WTC11 (cell line): ENCODE results near the gene AMBP. TPM values are rescaled to one million over a fixed set of nuclear protein-coding genes. Genes with fewer than 3 reads are reported as not detected.

ENCODE experiments used
- ATAC-seq: fragments of 200-7000 bp; cut with Tn5 transposase; 2 replicates; pipeline ENCODE4 v1.10.0; 2021; ENCODE audit warnings: mild to moderate bottlenecking, moderate library complexity
- CTCF ChIA-PET: fragments of 300-600 bp; sonication (Branson Sonifier 250); formaldehyde crosslinking; loops from one replicate; lab custom pipeline; 2021; ENCODE audit warnings: antibody characterized with exemption; lab: Charles Lee
- POLR2A ChIA-PET: fragments of 350-600 bp; sonication (Branson Sonifier 250); formaldehyde crosslinking; loops from one replicate; lab custom pipeline; 2021; ENCODE audit warnings: antibody characterized with exemption; lab: Charles Lee
- DNase-seq: peaks from one replicate; pipeline ENCODE4 v3.0.0; 2021; ENCODE audit warnings: low spot score
- H3K27ac Mint-ChIP-seq: 2 replicates; pipeline ENCODE4 v1.8.0; 2021; ENCODE audit warnings: mixed read lengths
- H3K27me3 Mint-ChIP-seq: 2 replicates; pipeline ENCODE4 v1.8.0; 2021; ENCODE audit warnings: low read depth, mild to moderate bottlenecking, moderate library complexity, mixed read lengths
- H3K36me3 Mint-ChIP-seq: 2 replicates; pipeline ENCODE4 v1.8.0; 2021; ENCODE audit warnings: mixed read lengths
- H3K4me1 Mint-ChIP-seq: 2 replicates; pipeline ENCODE4 v1.8.0; 2022; ENCODE audit warnings: mixed read lengths
- H3K4me3 Mint-ChIP-seq: 2 replicates; pipeline ENCODE4 v1.8.0; 2021; ENCODE audit warnings: mild to moderate bottlenecking, moderate library complexity, mixed read lengths
- H3K9me3 Mint-ChIP-seq: 2 replicates; pipeline ENCODE4 v1.8.0; 2021; ENCODE audit warnings: mixed read lengths
- ATF1 ChIP-seq: sonication (generic); formaldehyde crosslinking; IDR thresholded peaks from 2 replicates; pipeline ENCODE4 v1.8.1; 2023; ENCODE audit warnings: mild to moderate bottlenecking, moderate library complexity, missing genetic modification reagents
- ATF3 ChIP-seq: sonication (generic); formaldehyde crosslinking; conservative IDR thresholded peaks from 2 replicates; pipeline ENCODE4 v1.8.1; 2022; ENCODE audit warnings: mild to moderate bottlenecking, missing genetic modification reagents
- ATF6 ChIP-seq: sonication (generic); formaldehyde crosslinking; IDR thresholded peaks from 2 replicates; pipeline ENCODE4 v1.8.1; 2023; ENCODE audit warnings: mild to moderate bottlenecking, missing genetic modification reagents
- CDX4 ChIP-seq: fragments of 250-450 bp; sonication (Bioruptor Pico); IDR thresholded peaks from 2 replicates; pipeline ENCODE4 v1.9.0; 2021; ENCODE audit warnings: moderate library complexity, mild to moderate bottlenecking, inconsistent platforms, borderline replicate concordance
- ELF4 ChIP-seq: sonication (generic); formaldehyde crosslinking; IDR thresholded peaks from 2 replicates; pipeline ENCODE4 v1.8.1; 2022; ENCODE audit warnings: low read depth, mild to moderate bottlenecking, moderate library complexity, missing genetic modification reagents
- FOXK1 ChIP-seq: sonication (generic); formaldehyde crosslinking; IDR thresholded peaks from 2 replicates; pipeline ENCODE4 v1.8.0; 2022; ENCODE audit warnings: mild to moderate bottlenecking, moderate library complexity, missing genetic modification reagents
- FOXP1 ChIP-seq: sonication (generic); formaldehyde crosslinking; IDR thresholded peaks from 2 replicates; pipeline ENCODE4 v1.8.0; 2022; ENCODE audit warnings: missing genetic modification reagents, mild to moderate bottlenecking, moderate library complexity, borderline replicate concordance
- GTF2I ChIP-seq: fragments of 250-450 bp; sonication (Bioruptor Pico); conservative IDR thresholded peaks from 2 replicates; pipeline ENCODE4 v1.4.0; 2021; ENCODE audit warnings: mild to moderate bottlenecking
- IRF2 ChIP-seq: sonication (generic); formaldehyde crosslinking; IDR thresholded peaks from 2 replicates; pipeline ENCODE4 v1.8.0; 2022; ENCODE audit warnings: low read depth, missing genetic modification reagents, borderline replicate concordance
- MYBL2 ChIP-seq: sonication (generic); formaldehyde crosslinking; IDR thresholded peaks from 2 replicates; pipeline ENCODE4 v1.8.1; 2023; ENCODE audit warnings: mild to moderate bottlenecking, moderate library complexity, missing genetic modification reagents
- NR2C2 ChIP-seq: sonication (generic); formaldehyde crosslinking; IDR thresholded peaks from 2 replicates; pipeline ENCODE4 v1.8.0; 2022; ENCODE audit warnings: mild to moderate bottlenecking, missing genetic modification reagents
- RORB ChIP-seq: fragments of 250-450 bp; sonication (Bioruptor Pico); IDR thresholded peaks from 2 replicates; pipeline ENCODE4 v1.9.0; 2021; ENCODE audit warnings: mild to moderate bottlenecking
- SOX15 ChIP-seq: fragments of 250-450 bp; sonication (Bioruptor Pico); IDR thresholded peaks from 2 replicates; pipeline ENCODE4 v1.9.0; 2021; ENCODE audit warnings: mild to moderate bottlenecking
- ZMAT4 ChIP-seq: fragments of 250-450 bp; sonication (Bioruptor Pico); IDR thresholded peaks from 2 replicates; pipeline ENCODE4 v1.9.0; 2021; ENCODE audit warnings: mild to moderate bottlenecking
- ZNF121 ChIP-seq: sonication (generic); formaldehyde crosslinking; IDR thresholded peaks from 2 replicates; pipeline ENCODE4 v1.8.0; 2023; ENCODE audit warnings: missing genetic modification reagents
- ZNF396 ChIP-seq: fragments of 250-450 bp; sonication (Bioruptor Pico); IDR thresholded peaks from 2 replicates; pipeline ENCODE4 v1.8.0; 2021; ENCODE audit warnings: mild to moderate bottlenecking, moderate library complexity, borderline replicate concordance
- ZNF423 ChIP-seq: fragments of 250-450 bp; sonication (Bioruptor Pico); IDR thresholded peaks from 2 replicates; pipeline ENCODE4 v2.1.2; 2022; ENCODE audit warnings: mild to moderate bottlenecking, moderate library complexity
- total RNA-seq: library from RNA; stranded (reverse); gene quantifications from 3 replicates; pipeline ENCODE4 v1.2.3, GENCODE V29; 2021
- TF ChIP-seq, protein P1 (sequence below): sonication (generic); formaldehyde crosslinking; IDR thresholded peaks from 2 replicates; pipeline ENCODE4 v1.8.1; 2023; ENCODE audit warnings: mild to moderate bottlenecking, missing genetic modification reagents
- TF ChIP-seq, protein P2 (sequence below): sonication (generic); formaldehyde crosslinking; IDR thresholded peaks from 2 replicates; pipeline ENCODE4 v1.8.1; 2023; ENCODE audit warnings: mild to moderate bottlenecking, missing genetic modification reagents, moderate library complexity
- TF ChIP-seq, protein P3 (sequence below): sonication (generic); formaldehyde crosslinking; IDR thresholded peaks from 2 replicates; pipeline ENCODE4 v1.8.0; 2023; ENCODE audit warnings: missing genetic modification reagents
- TF ChIP-seq, protein P4 (sequence below): sonication (generic); formaldehyde crosslinking; IDR thresholded peaks from 2 replicates; pipeline ENCODE4 v1.8.0; 2022; ENCODE audit warnings: mild to moderate bottlenecking, missing genetic modification reagents

Gene AMBP
- total RNA-seq, 1 experiment from 2014 or later: 3.3 TPM

DNA sequence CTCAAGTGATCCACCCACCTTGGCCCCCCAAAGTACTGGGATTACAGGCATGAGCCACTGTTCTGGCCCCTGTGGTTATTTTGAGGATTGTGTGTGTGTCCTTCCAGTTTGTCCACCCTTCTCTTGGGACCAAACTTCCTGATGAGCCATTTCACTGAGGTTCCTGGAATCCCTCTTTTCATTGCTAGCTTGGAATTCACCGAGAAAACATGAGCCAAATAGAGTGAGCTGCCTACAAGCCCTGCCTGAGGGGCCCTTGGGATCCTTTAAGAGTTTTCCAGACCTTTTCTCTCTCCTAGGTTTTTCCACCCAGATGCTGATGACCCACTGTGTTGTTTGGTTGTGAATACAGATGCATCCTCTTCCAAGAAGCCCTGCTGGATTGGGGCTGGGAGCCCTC is 34.2 kb upstream of the AMBP start (continued):
- TF ChIP-seq, protein P1, sequence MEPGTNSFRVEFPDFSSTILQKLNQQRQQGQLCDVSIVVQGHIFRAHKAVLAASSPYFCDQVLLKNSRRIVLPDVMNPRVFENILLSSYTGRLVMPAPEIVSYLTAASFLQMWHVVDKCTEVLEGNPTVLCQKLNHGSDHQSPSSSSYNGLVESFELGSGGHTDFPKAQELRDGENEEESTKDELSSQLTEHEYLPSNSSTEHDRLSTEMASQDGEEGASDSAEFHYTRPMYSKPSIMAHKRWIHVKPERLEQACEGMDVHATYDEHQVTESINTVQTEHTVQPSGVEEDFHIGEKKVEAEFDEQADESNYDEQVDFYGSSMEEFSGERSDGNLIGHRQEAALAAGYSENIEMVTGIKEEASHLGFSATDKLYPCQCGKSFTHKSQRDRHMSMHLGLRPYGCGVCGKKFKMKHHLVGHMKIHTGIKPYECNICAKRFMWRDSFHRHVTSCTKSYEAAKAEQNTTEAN: no peak
- no peak for TF ChIP-seq ZMAT4
- TF ChIP-seq MYBL2 (CRISPR knock-in tag): no peak
- no peak for TF ChIP-seq RORB
- TF ChIP-seq CDX4 (CRISPR knock-in tag): no peak

DNA sequence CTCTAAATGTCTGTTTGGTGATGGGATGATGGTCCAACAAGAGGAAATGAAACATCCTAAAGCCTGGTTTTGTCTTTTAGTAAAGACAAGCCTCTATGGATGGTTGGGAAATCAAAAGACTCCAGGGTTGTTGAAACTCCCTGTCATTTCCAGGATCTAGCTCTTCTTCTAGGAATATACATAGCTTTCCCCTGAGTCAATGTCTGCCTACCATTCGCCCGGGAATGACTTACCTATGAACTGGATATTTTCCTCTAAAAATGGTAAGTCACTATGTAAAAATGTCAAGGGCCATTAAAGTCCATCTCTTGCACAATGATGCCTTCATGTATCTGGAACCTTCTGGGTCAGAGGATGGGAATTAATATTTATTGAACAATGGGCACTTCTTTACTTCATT is 32.1 kb upstream of the AMBP start:
- CTCF ChIA-PET: interaction anchor here (0.6 to 5.2 kb wide), 5 partner anchors 43 to 179 kb away, joined by 3 to 232 read pairs (median 78); partner anchors contain the start of gene COL27A1

More for the DNA sequence above, 32.1 kb upstream of the AMBP start:
- POLR2A ChIA-PET: no interaction called here
- Mint-ChIP-seq H3K27me3 (peaks cover 75% of the 10 kb centered on the region), H3K4me3 (no peak overlapping the region), H3K27ac (no peak overlapping the region), H3K36me3 (no peaks in the 10 kb centered on the region), H3K9me3 (no peaks in the 10 kb centered on the region), H3K4me1 (peaks cover 13% of the 10 kb centered on the region)
- DNase-seq (no peak), ATAC-seq (no peak)
- TF ChIP-seq ATF3 (CRISPR knock-in tag): no peak
- TF ChIP-seq, protein P2, sequence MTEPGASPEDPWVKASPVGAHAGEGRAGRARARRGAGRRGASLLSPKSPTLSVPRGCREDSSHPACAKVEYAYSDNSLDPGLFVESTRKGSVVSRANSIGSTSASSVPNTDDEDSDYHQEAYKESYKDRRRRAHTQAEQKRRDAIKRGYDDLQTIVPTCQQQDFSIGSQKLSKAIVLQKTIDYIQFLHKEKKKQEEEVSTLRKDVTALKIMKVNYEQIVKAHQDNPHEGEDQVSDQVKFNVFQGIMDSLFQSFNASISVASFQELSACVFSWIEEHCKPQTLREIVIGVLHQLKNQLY (CRISPR knock-in tag): no peak
- no peak for TF ChIP-seq ZNF423 (CRISPR knock-in tag)
- no peak for TF ChIP-seq NR2C2 (CRISPR knock-in tag)
- no peak for TF ChIP-seq ZNF396
- TF ChIP-seq, protein P3, sequence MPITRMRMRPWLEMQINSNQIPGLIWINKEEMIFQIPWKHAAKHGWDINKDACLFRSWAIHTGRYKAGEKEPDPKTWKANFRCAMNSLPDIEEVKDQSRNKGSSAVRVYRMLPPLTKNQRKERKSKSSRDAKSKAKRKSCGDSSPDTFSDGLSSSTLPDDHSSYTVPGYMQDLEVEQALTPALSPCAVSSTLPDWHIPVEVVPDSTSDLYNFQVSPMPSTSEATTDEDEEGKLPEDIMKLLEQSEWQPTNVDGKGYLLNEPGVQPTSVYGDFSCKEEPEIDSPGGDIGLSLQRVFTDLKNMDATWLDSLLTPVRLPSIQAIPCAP (CRISPR knock-in tag): no peak
- no peak for TF ChIP-seq SOX15 (CRISPR knock-in tag)
- no peak for TF ChIP-seq FOXK1 (CRISPR knock-in tag)
- TF ChIP-seq FOXP1 (CRISPR knock-in tag): no peak
- no peak for TF ChIP-seq RORB
- no peak for TF ChIP-seq GTF2I (CRISPR knock-in tag)
- TF ChIP-seq ELF4: no peak
- TF ChIP-seq IRF2: no peak
- TF ChIP-seq, protein P4, sequence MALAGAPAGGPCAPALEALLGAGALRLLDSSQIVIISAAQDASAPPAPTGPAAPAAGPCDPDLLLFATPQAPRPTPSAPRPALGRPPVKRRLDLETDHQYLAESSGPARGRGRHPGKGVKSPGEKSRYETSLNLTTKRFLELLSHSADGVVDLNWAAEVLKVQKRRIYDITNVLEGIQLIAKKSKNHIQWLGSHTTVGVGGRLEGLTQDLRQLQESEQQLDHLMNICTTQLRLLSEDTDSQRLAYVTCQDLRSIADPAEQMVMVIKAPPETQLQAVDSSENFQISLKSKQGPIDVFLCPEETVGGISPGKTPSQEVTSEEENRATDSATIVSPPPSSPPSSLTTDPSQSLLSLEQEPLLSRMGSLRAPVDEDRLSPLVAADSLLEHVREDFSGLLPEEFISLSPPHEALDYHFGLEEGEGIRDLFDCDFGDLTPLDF (CRISPR knock-in tag): no peak
- no peak for TF ChIP-seq ATF1
- no peak for TF ChIP-seq ZNF121 (CRISPR knock-in tag)
- no peak for TF ChIP-seq ATF6 (CRISPR knock-in tag)
